GM12878 (cell line): ENCODE results near the gene MPZL1. TPM values are rescaled to one million over a fixed set of nuclear protein-coding genes. Genes with fewer than 3 reads are reported as not detected.

Source experiments
- BCL11A ChIP-seq: IDR thresholded peaks from 2 replicates; pipeline ENCODE4 v1.6.1; 2011; ENCODE audit warnings: low read depth, low read length
- GATAD2B ChIP-seq: fragments of 450-650 bp; conservative IDR thresholded peaks from 2 replicates; pipeline ENCODE4 v1.6.1; 2017; ENCODE audit warnings: low read depth, mild to moderate bottlenecking, moderate library complexity
- HDAC2 ChIP-seq: fragments of 200-600 bp; sonication (generic); IDR thresholded peaks from 2 replicates; pipeline ENCODE4 v1.6.1; 2017
- KAT2A ChIP-seq: conservative IDR thresholded peaks from 2 replicates; pipeline ENCODE4 v1.6.1; 2011; ENCODE audit warnings: low read depth, low read length; ENCODE audit not compliant: control insufficient read depth
- MLLT1 ChIP-seq: fragments of 450-650 bp; IDR thresholded peaks from 2 replicates; pipeline ENCODE4 v1.6.1; 2016; ENCODE audit warnings: mild to moderate bottlenecking
- PKNOX1 ChIP-seq: fragments of 450-650 bp; IDR thresholded peaks from 2 replicates; pipeline ENCODE4 v1.6.1; 2016; ENCODE audit warnings: mild to moderate bottlenecking
- POLR2A ChIP-seq: IDR thresholded peaks from 2 replicates; pipeline ENCODE4 v1.6.1; 2011; ENCODE audit warnings: low read depth, mild to moderate bottlenecking, low read length
- POLR2AphosphoS5 ChIP-seq: IDR thresholded peaks from 2 replicates; pipeline ENCODE4 v1.6.1; 2011; ENCODE audit warnings: mild to moderate bottlenecking, low read length, inconsistent platforms
- RAD21 ChIP-seq: IDR thresholded peaks from 2 replicates; pipeline ENCODE4 v1.6.1; 2011; ENCODE audit warnings: mild to moderate bottlenecking, low read depth, low read length, moderate library complexity; ENCODE audit not compliant: insufficient read depth
- SKIL ChIP-seq: fragments of 450-650 bp; IDR thresholded peaks from 2 replicates; pipeline ENCODE4 v1.6.1; 2017; ENCODE audit warnings: mild to moderate bottlenecking, low read depth, inconsistent platforms; ENCODE audit not compliant: poor library complexity, severe bottlenecking
- SMAD5 ChIP-seq: IDR thresholded peaks from 2 replicates; pipeline ENCODE4 v1.6.1; 2016; ENCODE audit warnings: antibody characterized with exemption, low read depth
- SREBF2 ChIP-seq: IDR thresholded peaks from 2 replicates; pipeline ENCODE4 v1.6.1; 2012; ENCODE audit warnings: mild to moderate bottlenecking, low read length
- SRF ChIP-seq, 2 experiments: IDR thresholded peaks; 2 replicates each; pipeline ENCODE4 v1.6.1; 2011; ENCODE audit warnings: low read depth in 2 of 2, low read length in 2 of 2, mild to moderate bottlenecking in 1 of 2, moderate library complexity in 1 of 2
- TARDBP ChIP-seq: IDR thresholded peaks from 2 replicates; pipeline ENCODE4 v1.6.1; 2016; ENCODE audit warnings: borderline replicate concordance
- TCF12 ChIP-seq: IDR thresholded peaks from 2 replicates; pipeline ENCODE4 v1.6.1; 2011; ENCODE audit warnings: low read depth, mild to moderate bottlenecking, low read length
- TCF7 ChIP-seq: IDR thresholded peaks from 2 replicates; pipeline ENCODE4 v1.6.1; 2014; ENCODE audit warnings: antibody characterized with exemption, borderline replicate concordance
- ZNF384 ChIP-seq: IDR thresholded peaks from 2 replicates; pipeline ENCODE4 v1.6.1; 2012; ENCODE audit warnings: low read depth, mild to moderate bottlenecking, low read length, improper control_type of control experiment, borderline replicate concordance
- ZSCAN29 ChIP-seq: fragments of 450-650 bp; IDR thresholded peaks from 2 replicates; pipeline ENCODE4 v1.6.1; 2017; ENCODE audit warnings: mild to moderate bottlenecking, moderate library complexity
- polyA plus RNA-seq, 11 experiments: library from polyadenylated mRNA; depleted of rRNA in 4 of 11; unstranded in 6 of 11; stranded (reverse) in 5 of 11; fragments of >200 nt; fragmentation: Nextera tagmentation in 4 of 11; fragmentation: Illumina TruSeq in 1 of 11; extraction: Ambion mirVana in 4 of 11; extraction: Trizol in 1 of 11; gene quantifications; 1 replicate in 1 of 11; 2 replicates in 10 of 11; pipeline versions ENCODE4 v1.2.1 to v1.2.3, GENCODE V29; 2011 to 2016; ENCODE audit warnings: inconsistent platforms in 2 of 11, missing spikeins in 2 of 11, low read depth in 1 of 11
- total RNA-seq, 4 experiments: library from RNA; depleted of rRNA in 3 of 4; stranded (reverse); fragments of >200 nt in 3 of 4; fragmentation: Illumina TruSeq in 1 of 4; extraction: Trizol in 1 of 4; gene quantifications; 2 replicates each; pipeline versions ENCODE4 v1.2.1 to v1.2.3, GENCODE V29; 2013 to 2021
- TF ChIP-seq, protein P1 (sequence below): fragments of 450-650 bp; IDR thresholded peaks from 2 replicates; pipeline ENCODE4 v1.6.1; 2017; ENCODE audit warnings: mild to moderate bottlenecking, moderate library complexity

Gene MPZL1
- total and polyA plus RNA-seq, 10 of the 15 experiments (the other 5 are each of a cell fraction or from before 2014, with no cell fraction given): 9.8 to 60.9 (median 45.9) TPM

GRCh38 chr1:167720965-167721616 lies 691 bp upstream of the MPZL1 start (continued):
- TF ChIP-seq, protein P1, sequence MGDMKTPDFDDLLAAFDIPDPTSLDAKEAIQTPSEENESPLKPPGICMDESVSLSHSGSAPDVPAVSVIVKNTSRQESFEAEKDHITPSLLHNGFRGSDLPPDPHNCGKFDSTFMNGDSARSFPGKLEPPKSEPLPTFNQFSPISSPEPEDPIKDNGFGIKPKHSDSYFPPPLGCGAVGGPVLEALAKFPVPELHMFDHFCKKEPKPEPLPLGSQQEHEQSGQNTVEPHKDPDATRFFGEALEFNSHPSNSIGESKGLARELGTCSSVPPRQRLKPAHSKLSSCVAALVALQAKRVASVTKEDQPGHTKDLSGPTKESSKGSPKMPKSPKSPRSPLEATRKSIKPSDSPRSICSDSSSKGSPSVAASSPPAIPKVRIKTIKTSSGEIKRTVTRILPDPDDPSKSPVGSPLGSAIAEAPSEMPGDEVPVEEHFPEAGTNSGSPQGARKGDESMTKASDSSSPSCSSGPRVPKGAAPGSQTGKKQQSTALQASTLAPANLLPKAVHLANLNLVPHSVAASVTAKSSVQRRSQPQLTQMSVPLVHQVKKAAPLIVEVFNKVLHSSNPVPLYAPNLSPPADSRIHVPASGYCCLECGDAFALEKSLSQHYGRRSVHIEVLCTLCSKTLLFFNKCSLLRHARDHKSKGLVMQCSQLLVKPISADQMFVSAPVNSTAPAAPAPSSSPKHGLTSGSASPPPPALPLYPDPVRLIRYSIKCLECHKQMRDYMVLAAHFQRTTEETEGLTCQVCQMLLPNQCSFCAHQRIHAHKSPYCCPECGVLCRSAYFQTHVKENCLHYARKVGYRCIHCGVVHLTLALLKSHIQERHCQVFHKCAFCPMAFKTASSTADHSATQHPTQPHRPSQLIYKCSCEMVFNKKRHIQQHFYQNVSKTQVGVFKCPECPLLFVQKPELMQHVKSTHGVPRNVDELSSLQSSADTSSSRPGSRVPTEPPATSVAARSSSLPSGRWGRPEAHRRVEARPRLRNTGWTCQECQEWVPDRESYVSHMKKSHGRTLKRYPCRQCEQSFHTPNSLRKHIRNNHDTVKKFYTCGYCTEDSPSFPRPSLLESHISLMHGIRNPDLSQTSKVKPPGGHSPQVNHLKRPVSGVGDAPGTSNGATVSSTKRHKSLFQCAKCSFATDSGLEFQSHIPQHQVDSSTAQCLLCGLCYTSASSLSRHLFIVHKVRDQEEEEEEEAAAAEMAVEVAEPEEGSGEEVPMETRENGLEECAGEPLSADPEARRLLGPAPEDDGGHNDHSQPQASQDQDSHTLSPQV: no peak
- TF ChIP-seq POLR2A (no peak), POLR2AphosphoS5 (no peak), SMAD5 (no peak), PKNOX1 (no peak), RAD21 (peak; percentile 35; the same call in 1 of the 2 replicates), SKIL (peak; percentile 39), KAT2A (no peak), SRF (IDR thresholded peaks at IDR 0.05; ENCODE audit: low read depth in 2 of 2, low read length in 2 of 2) (no peak), BCL11A (no peak), TCF7 (no peak), TARDBP (no peak), MLLT1 (0 out of 2 replicates have a peak, but pooled peaks have one; percentile 25), SREBF2 (no peak), ZNF384 (no peak), ZSCAN29 (no peak), HDAC2 (no peak), TCF12 (no peak), GATAD2B (no peak)
